HG02763 (cell line): ENCODE data around the gene RMND5A.

Experiments
- ATAC-seq: cut with Tn5 transposase; IDR thresholded peaks from one replicate; pipeline ENCODE4 v1.9.1; 2021; ENCODE audit warnings: mild to moderate bottlenecking, moderate library complexity; ENCODE audit not compliant: unreplicated experiment

Gene RMND5A

DNA sequence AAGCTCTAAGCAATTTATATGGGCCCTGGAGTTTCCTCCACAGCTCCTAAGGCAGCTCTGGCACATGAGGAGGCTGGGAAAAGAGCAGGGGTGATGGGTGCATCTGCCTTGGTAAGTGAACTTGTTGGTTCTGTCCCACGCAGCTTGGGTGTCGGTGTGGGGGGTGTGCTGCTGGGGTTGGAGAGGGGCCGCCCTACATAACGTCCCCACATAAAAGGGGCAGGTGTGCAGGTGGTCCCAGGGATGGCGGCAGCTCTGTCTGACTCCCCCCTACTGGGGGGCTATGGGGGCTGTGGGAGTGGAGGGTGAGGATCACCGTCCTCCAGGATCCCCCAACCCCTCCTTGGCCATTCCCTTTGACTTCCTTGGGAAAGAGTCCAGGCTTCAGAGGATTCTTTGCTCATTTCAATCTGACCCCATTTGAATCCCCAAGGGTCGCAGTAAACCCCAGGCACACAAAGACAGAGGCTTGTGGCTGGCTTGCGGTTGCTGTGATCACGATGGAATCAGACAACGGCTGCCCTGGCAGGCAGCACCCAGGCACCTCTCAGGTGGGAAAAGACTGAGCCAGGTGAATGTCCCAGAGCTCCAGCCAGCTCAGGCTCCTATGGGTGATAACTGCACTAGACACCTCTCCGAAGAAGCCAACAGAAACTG lies 105.1 kb downstream of the RMND5A start:
- no peak for ATAC-seq

DNA sequence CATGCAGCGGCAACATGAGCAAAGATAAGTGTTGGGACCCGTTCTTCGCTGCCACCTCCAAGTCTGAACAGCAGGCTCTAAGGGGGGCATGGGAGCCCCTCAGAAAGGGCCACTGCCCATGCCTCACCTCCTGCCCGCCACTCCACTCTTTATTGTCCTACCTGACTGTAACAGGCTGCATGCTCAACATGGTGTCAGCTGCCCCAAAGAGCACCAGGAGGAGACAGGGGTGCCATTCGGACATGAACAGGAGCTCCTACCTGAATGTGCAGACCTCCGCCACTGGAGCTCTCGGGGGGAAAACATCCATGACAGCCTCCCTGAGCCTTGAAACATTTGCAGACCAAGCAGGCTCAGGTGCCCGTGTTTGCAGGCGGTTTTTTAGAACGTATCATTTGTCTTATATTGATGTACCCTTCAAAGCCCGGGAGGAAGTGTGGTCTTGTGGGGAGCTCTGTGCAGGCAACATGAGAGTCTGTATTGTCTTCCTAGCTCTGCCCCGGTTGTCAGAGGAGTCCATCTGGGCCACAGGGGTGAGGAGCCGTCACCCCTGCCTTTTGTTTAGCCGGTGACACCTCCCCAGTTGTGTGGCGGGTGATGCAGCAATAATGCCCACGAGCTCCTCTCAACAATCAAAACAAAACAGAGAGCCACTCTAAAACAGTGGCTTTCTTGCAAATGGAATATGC lies 105.7 kb downstream of the RMND5A start:
- ATAC-seq = no peak

DNA sequence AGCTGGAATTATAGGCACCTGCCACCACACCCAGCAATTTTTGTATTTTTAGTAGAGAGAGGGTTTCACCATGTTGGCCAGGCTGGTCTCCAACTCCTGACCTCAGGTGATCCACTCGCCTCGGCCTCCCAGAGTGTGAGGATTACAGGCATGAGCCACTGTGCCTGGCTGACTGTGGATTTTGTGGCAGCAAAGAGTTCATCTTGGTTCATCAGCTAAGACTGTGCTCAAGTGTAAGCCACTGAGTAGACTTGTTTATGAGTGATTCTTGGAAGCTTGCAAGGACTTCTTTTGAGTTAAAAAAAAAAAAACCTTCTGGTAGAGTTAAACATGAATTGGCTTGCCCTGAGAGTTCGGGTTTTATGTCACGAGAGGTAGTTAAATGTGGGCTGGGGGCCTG lies 106.9 kb downstream of the RMND5A start:
- no peak for ATAC-seq
